Esophagus squamous epithelium (tissue), 5 donors: ENCODE results near the gene ZNF366. TPM values are rescaled to one million over a fixed set of nuclear protein-coding genes. Genes with fewer than 3 reads are reported as not detected.
A peak's percentile ranks its signal among the peaks of the same experiment; 100 is the strongest.

Experiments
- DNase-seq: peaks from one replicate; lab custom pipeline; 2025; lab: John Stamatoyannopoulos, UW
- H3K27ac ChIP-seq, 4 donors: fragments of 200-600 bp; sonication (generic); one replicate each; pipeline ENCODE4 v1.5.1; 2016 to 2019; ENCODE audit warnings: mild to moderate bottlenecking in 1 of 4
- H3K27me3 ChIP-seq, 4 donors: fragments of 200-600 bp; sonication (generic); 1 replicate in 3 of 4; 2 replicates in 1 of 4; pipeline versions ENCODE4 v1.5.1 to v1.6.0; 2017 to 2021; ENCODE audit warnings: antibody characterized with exemption in 1 of 4
- H3K36me3 ChIP-seq, 3 donors: fragments of 200-600 bp; sonication (generic); one replicate each; pipeline ENCODE4 v1.5.1; 2016 to 2019
- H3K4me1 ChIP-seq, 3 donors: fragments of 200-600 bp; sonication (generic); one replicate each; pipeline ENCODE4 v1.5.1; 2017 to 2019
- H3K4me3 ChIP-seq, 4 donors: fragments of 200-600 bp; sonication (generic); 1 replicate in 3 of 4; 2 replicates in 1 of 4; pipeline ENCODE4 v1.5.1; 2016 to 2019; ENCODE audit warnings: mild to moderate bottlenecking in 2 of 4, moderate library complexity in 1 of 4
- H3K9me3 ChIP-seq, 3 donors: fragments of 200-600 bp; sonication (generic); one replicate each; pipeline ENCODE4 v1.5.1; 2016 to 2019
- CTCF ChIP-seq, 6 experiments: fragments of 450-650 bp in 4 of 6; fragments of 200-600 bp in 2 of 6; sonication (generic) in 2 of 6; IDR thresholded peaks; one replicate each; pipeline ENCODE4 v1.5.1; 2016 to 2019; ENCODE audit warnings: antibody characterized with exemption in 6 of 6, mild to moderate bottlenecking in 4 of 6, moderate library complexity in 4 of 6
- POLR2A ChIP-seq, 4 donors: fragments of 450-650 bp; IDR thresholded peaks; one replicate each; pipeline ENCODE4 v1.6.1; 2017; ENCODE audit warnings: antibody characterized with exemption in 4 of 4, mild to moderate bottlenecking in 4 of 4, moderate library complexity in 3 of 4
- WGBS, 2 donors: methylation state at CpG; one replicate each; pipeline ENCODE4 v1.1.5; 2018; 5-methylcytosine and 5-hydroxymethylcytosine counted together
- intact Hi-C: fragments of 100-400 bp; cut with DNase I; formaldehyde crosslinking; loops from one replicate; pipeline ENCODE4 v1.15.0; 2022
- total RNA-seq, 4 donors: library from RNA; depleted of rRNA; stranded (reverse); fragments of >200 nt; gene quantifications; one replicate each; pipeline ENCODE4 v1.1.0, GENCODE V29; 2016
- donor health status: DM: yes; HTN: yes; CAD: no.

Gene ZNF366
- total RNA-seq, 4 donors from 2014 or later = 0.48 to 2.9 (median 1.4) TPM

- H3K9me3 ChIP-seq = no peaks in the 10 kb centered on the region
- no peak overlapping the region for H3K27ac ChIP-seq
- H3K4me3 ChIP-seq = no peak overlapping the region
- no peaks in the 10 kb centered on the region for H3K27me3 ChIP-seq
- TF ChIP-seq CTCF (IDR thresholded peaks at IDR 0.05) (no peak), POLR2A (IDR thresholded peaks at IDR 0.05) (no peak)
- no peak for DNase-seq
- H3K36me3 ChIP-seq = no peaks in the 10 kb centered on the region
- 84 to 85% methylated on average over 3 of the region's 3 CpGs for WGBS, 2 donors
- intact Hi-C loops = no loop called here
- peaks cover 9 to 67% (median 39%) of the 10 kb centered on the region in 3 donors for H3K4me1 ChIP-seq
These were observed 70.3 kb downstream of the ZNF366 start for GRCh38 chr5:72436796-72437471.

GRCh38 chr5:72434781-72435437, 72.3 kb downstream of the ZNF366 start:
- no peaks in the 10 kb centered on the region for H3K9me3 ChIP-seq
- H3K27ac ChIP-seq = peak overlapping the region; percentile 64 to 83 (median 77)
- H3K4me1 ChIP-seq = peaks cover 9 to 63% (median 39%) of the 10 kb centered on the region in 3 donors
- WGBS, 2 donors = 29 to 47% methylated on average over 3 of the region's 3 CpGs
- H3K27me3 ChIP-seq = no peaks in the 10 kb centered on the region
- intact Hi-C loops = no loop called here
- no peaks in the 10 kb centered on the region for H3K36me3 ChIP-seq
- TF ChIP-seq CTCF (IDR thresholded peaks at IDR 0.05) (no peak), POLR2A (IDR thresholded peaks at IDR 0.05) (no peak)
- DNase-seq = no peak
- H3K4me3 ChIP-seq = no peak overlapping the region

GRCh38 chr5:72434056-72434780, 73.0 kb downstream of the ZNF366 start:
- H3K27me3 ChIP-seq = no peaks in the 10 kb centered on the region
- WGBS, 2 donors = 41 to 45% methylated on average over 5 of the region's 5 CpGs
- peak overlapping the region; percentile 64 to 83 (median 72) for H3K27ac ChIP-seq
- no peak for DNase-seq
- intact Hi-C loops = no loop called here
- H3K9me3 ChIP-seq = no peaks in the 10 kb centered on the region
- no peak overlapping the region for H3K4me3 ChIP-seq
- TF ChIP-seq CTCF (IDR thresholded peaks at IDR 0.05) = no peak
- TF ChIP-seq POLR2A (IDR thresholded peaks at IDR 0.05) = no peak
- H3K36me3 ChIP-seq = no peaks in the 10 kb centered on the region
- H3K4me1 ChIP-seq = peaks cover 9 to 59% (median 39%) of the 10 kb centered on the region in 3 donors

- no peaks in the 10 kb centered on the region for H3K36me3 ChIP-seq
- TF ChIP-seq CTCF (IDR thresholded peaks at IDR 0.05) (no peak), POLR2A (IDR thresholded peaks at IDR 0.05) (no peak)
- H3K27me3 ChIP-seq = no peaks in the 10 kb centered on the region
- H3K4me3 ChIP-seq = no peak overlapping the region
- no peak for DNase-seq
- 7 to 33% methylated on average over 1 of the region's 1 CpG for WGBS, 2 donors
- no peaks in the 10 kb centered on the region for H3K9me3 ChIP-seq
- peak overlapping the region; percentile 64 to 83 (median 72) for H3K27ac ChIP-seq
- intact Hi-C loops = no loop called here
- peaks cover 9 to 60% (median 39%) of the 10 kb centered on the region in 3 donors for H3K4me1 ChIP-seq
These were observed 73.7 kb downstream of the ZNF366 start for GRCh38 chr5:72433522-72433921.
